ENCODE data around the gene CLDN9.

Gene CLDN9

GRCh38 chr16:3007957-3008689, 4.6 kb upstream of the CLDN9 start:
- no peak for TF ChIP-seq CTCF (IDR thresholded peaks at IDR 0.05; ENCODE audit: low read depth, low read length)
- no peak for DNase-seq (ENCODE audit: extremely low read depth, low read depth)

GRCh38 chr16:3008690-3009037, 4.1 kb upstream of the CLDN9 start:
- TF ChIP-seq CTCF (IDR thresholded peaks at IDR 0.05; ENCODE audit: low read depth, low read length) = no peak
- DNase-seq (ENCODE audit: extremely low read depth, low read depth) = no peak

- DNase-seq (ENCODE audit: extremely low read depth, low read depth) = no peak
- no peak for TF ChIP-seq CTCF (IDR thresholded peaks at IDR 0.05; ENCODE audit: low read depth, low read length)
Measured at GRCh38 chr16:3009568-3010390, 2.9 kb upstream of the CLDN9 start.

GRCh38 chr16:3010510-3010909, 2.2 kb upstream of the CLDN9 start:
- TF ChIP-seq CTCF (IDR thresholded peaks at IDR 0.05; ENCODE audit: low read depth, low read length) = no peak
- DNase-seq (ENCODE audit: extremely low read depth, low read depth) = no peak

GRCh38 chr16:3012246-3012645, 477 bp upstream of the CLDN9 start:
- TF ChIP-seq CTCF (IDR thresholded peaks at IDR 0.05; ENCODE audit: low read depth, low read length) = no peak

GRCh38 chr16:3013491-3013951, 798 bp downstream of the CLDN9 start:
- no peak for DNase-seq (ENCODE audit: extremely low read depth, low read depth)

More at GRCh38 chr16:3012246-3012645, 477 bp upstream of the CLDN9 start:
- no peak for DNase-seq (ENCODE audit: extremely low read depth, low read depth)

More at GRCh38 chr16:3013491-3013951, 798 bp downstream of the CLDN9 start:
- no peak for TF ChIP-seq CTCF (IDR thresholded peaks at IDR 0.05; ENCODE audit: low read depth, low read length)

Measured in AG09319 (cell line).